ENCODE measurements around the gene IDH3A. TPM values are rescaled to one million over a fixed set of nuclear protein-coding genes. Genes with fewer than 3 reads are reported as not detected.

The IDH3A gene
- total RNA-seq, 4 donors from 2014 or later, result 102 to 175 (median 118) TPM

- Histone ChIP-seq H3K27me3 (no peaks in the 10 kb centered on the region), H3K9me3 (no peaks in the 10 kb centered on the region), H3K27ac (no peak overlapping the region), H3K4me1 (peaks cover 0 to 11% (median 2%) of the 10 kb centered on the region in 4 donors), H3K36me3 (no peaks in the 10 kb centered on the region), H3K4me3 (no peak overlapping the region)
- TF ChIP-seq POLR2A (IDR thresholded peaks at IDR 0.05) (no peak), CTCF (IDR thresholded peaks at IDR 0.05) (peak; percentile 91 to 97 (median 96))
- DNase-seq, result peak; percentile 86 to 93 (median 89)
These were observed 40.7 kb upstream of the IDH3A start for GRCh38 chr15:78108300-78109084.

- no peaks in the 10 kb centered on the region for H3K9me3 ChIP-seq
- H3K27me3 ChIP-seq, result no peaks in the 10 kb centered on the region
- TF ChIP-seq CTCF (IDR thresholded peaks at IDR 0.05) (no peak), POLR2A (IDR thresholded peaks at IDR 0.05) (no peak)
- peak in 1 of 3 donors; percentile 34 for DNase-seq
- H3K4me3 ChIP-seq, result no peak overlapping the region
- peaks cover 0 to 5% (median 0%) of the 10 kb centered on the region in 4 donors for H3K4me1 ChIP-seq
- no peaks in the 10 kb centered on the region for H3K36me3 ChIP-seq
- no peak overlapping the region for H3K27ac ChIP-seq
These were observed 40.0 kb upstream of the IDH3A start for GRCh38 chr15:78109156-78109555.

- Histone ChIP-seq H3K9me3 (no peaks in the 10 kb centered on the region), H3K4me3 (no peak overlapping the region), H3K27ac (no peak overlapping the region), H3K4me1 (no peaks in the 10 kb centered on the region), H3K36me3 (no peaks in the 10 kb centered on the region), H3K27me3 (no peaks in the 10 kb centered on the region)
- DNase-seq, result peak in 1 of 3 donors; percentile 42
- TF ChIP-seq CTCF (IDR thresholded peaks at IDR 0.05) (no peak), POLR2A (IDR thresholded peaks at IDR 0.05) (no peak)
These were observed 39.1 kb upstream of the IDH3A start for GRCh38 chr15:78110096-78110495.

GRCh38 chr15:78110916-78111475 is 38.2 kb upstream of the IDH3A start:
- Histone ChIP-seq H3K4me3 (no peak overlapping the region), H3K36me3 (no peaks in the 10 kb centered on the region), H3K27ac (no peak overlapping the region), H3K4me1 (no peaks in the 10 kb centered on the region), H3K27me3 (no peaks in the 10 kb centered on the region), H3K9me3 (no peaks in the 10 kb centered on the region)
- DNase-seq, result peak in 1 of 3 donors; percentile 43
- TF ChIP-seq POLR2A (IDR thresholded peaks at IDR 0.05), result no peak
- TF ChIP-seq CTCF (IDR thresholded peaks at IDR 0.05), result no peak

- no peaks in the 10 kb centered on the region for H3K4me1 ChIP-seq
- no peaks in the 10 kb centered on the region for H3K36me3 ChIP-seq
- H3K4me3 ChIP-seq, result no peak overlapping the region
- H3K9me3 ChIP-seq, result no peaks in the 10 kb centered on the region
- no peak for TF ChIP-seq CTCF (IDR thresholded peaks at IDR 0.05)
- TF ChIP-seq POLR2A (IDR thresholded peaks at IDR 0.05), result no peak
- H3K27ac ChIP-seq, result no peak overlapping the region
- H3K27me3 ChIP-seq, result no peaks in the 10 kb centered on the region
- DNase-seq, result peak in 1 of 3 donors; percentile 25
These were observed 37.4 kb upstream of the IDH3A start for GRCh38 chr15:78111788-78112187.
